ENCODE measurements around the gene WNT9A.

GRCh38 chr1:227914801-227915563, 32.8 kb downstream of the WNT9A start:
- TF ChIP-seq TOX (CRISPR knock-in tag; IDR thresholded peaks at IDR 0.05; ENCODE audit: borderline replicate concordance) (no peak), CREB5 (CRISPR knock-in tag; IDR thresholded peaks at IDR 0.05; ENCODE audit: low read depth) (no peak), GLIS3 (CRISPR knock-in tag; IDR thresholded peaks at IDR 0.05) (no peak), PPARA (CRISPR knock-in tag; IDR thresholded peaks at IDR 0.05; ENCODE audit: borderline replicate concordance) (no peak)
